ENCODE measurements around the gene ANXA2. TPM values are rescaled to one million over a fixed set of nuclear protein-coding genes. Genes with fewer than 3 reads are reported as not detected.

Gene ANXA2
- polyA plus RNA-seq, 1 donor (not counting 4 experiments of a cell fraction or from before 2014, with no cell fraction given) = 11,017 TPM

DNA sequence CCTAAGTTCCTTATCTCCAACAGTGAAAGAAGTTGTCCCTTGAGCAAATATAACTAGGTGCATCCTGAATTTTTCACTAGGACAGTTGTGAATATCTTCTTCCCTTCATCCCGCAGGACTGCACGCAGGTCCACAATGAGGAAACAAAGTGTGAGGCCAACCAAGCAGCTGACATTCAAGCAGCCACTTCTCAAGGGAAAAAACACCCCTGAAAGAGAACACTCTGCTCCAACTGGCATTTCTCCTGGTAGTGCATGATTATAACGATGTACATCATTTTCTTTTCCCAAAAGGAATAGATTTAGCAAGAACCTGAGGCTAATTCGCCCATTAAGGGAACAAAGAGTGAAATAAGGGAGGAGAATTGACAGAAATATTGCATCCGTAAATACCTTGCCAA lies 74.5 kb downstream of the ANXA2 start:
- Histone ChIP-seq H3K4me3 (ENCODE audit: control insufficient read depth in 2 of 3, extremely low read depth in 1 of 3, insufficient read depth in 2 of 3, low read depth in 1 of 3, low read length in 3 of 3) (no peak overlapping the region), H2AFZ (ENCODE audit: control insufficient read depth, low read length) (no peak overlapping the region), H3K27me3 (ENCODE audit: control insufficient read depth, extremely low read depth, insufficient read depth, low read length) (peaks cover 10% of the 10 kb centered on the region), H3K9me1 (ENCODE audit: control insufficient read depth, extremely low read depth, insufficient read depth, low read length) (no peaks in the 10 kb centered on the region), H3K27ac (ENCODE audit: control insufficient read depth, insufficient read depth, low read length) (no peak overlapping the region), H3K36me3 (ENCODE audit: control insufficient read depth in 2 of 2, extremely low read depth in 1 of 2, insufficient read depth in 2 of 2, low read length in 2 of 2) (no peaks in the 10 kb centered on the region), H3K9ac (ENCODE audit: control insufficient read depth, extremely low read depth, insufficient read depth, low read length) (no peak overlapping the region), H4K20me1 (ENCODE audit: control insufficient read depth, extremely low read depth, insufficient read depth, low read length) (no peaks in the 10 kb centered on the region), H3K9me3 (ENCODE audit: control insufficient read depth, low read depth, low read length) (no peaks in the 10 kb centered on the region), H3K79me2 (ENCODE audit: control insufficient read depth, insufficient read depth, low read length) (no peaks in the 10 kb centered on the region), H3K4me1 (ENCODE audit: control insufficient read depth, extremely low read depth, insufficient read depth, low read length) (no peaks in the 10 kb centered on the region), H3K4me2 (ENCODE audit: control insufficient read depth, extremely low read depth, insufficient read depth, low read depth, low read length) (no peak overlapping the region)
- TF ChIP-seq, protein P1, sequence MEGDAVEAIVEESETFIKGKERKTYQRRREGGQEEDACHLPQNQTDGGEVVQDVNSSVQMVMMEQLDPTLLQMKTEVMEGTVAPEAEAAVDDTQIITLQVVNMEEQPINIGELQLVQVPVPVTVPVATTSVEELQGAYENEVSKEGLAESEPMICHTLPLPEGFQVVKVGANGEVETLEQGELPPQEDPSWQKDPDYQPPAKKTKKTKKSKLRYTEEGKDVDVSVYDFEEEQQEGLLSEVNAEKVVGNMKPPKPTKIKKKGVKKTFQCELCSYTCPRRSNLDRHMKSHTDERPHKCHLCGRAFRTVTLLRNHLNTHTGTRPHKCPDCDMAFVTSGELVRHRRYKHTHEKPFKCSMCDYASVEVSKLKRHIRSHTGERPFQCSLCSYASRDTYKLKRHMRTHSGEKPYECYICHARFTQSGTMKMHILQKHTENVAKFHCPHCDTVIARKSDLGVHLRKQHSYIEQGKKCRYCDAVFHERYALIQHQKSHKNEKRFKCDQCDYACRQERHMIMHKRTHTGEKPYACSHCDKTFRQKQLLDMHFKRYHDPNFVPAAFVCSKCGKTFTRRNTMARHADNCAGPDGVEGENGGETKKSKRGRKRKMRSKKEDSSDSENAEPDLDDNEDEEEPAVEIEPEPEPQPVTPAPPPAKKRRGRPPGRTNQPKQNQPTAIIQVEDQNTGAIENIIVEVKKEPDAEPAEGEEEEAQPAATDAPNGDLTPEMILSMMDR (optimal IDR thresholded peaks at IDR 0.05 in 1 of 3, IDR thresholded peaks at IDR 0.05 in 1 of 3, conservative IDR thresholded peaks at IDR 0.05 in 1 of 3; ENCODE audit: extremely low read depth in 1 of 3, insufficient read depth in 2 of 3, low read length in 3 of 3) = no peak
- no peak for TF ChIP-seq EZH2 (IDR thresholded peaks at IDR 0.05; ENCODE audit: low read length)
- no peak for DNase-seq (ENCODE audit: low read depth, low spot score)
- dilution Hi-C loops (cut with MboI; ENCODE audit: extremely low pct_ligation_motif_present, low sequenced_read_pairs) = no loop called here
- no peak for FAIRE-seq

GRCh38 chr15:60320365-60320764 lies 77.4 kb downstream of the ANXA2 start:
- dilution Hi-C loops (cut with MboI; ENCODE audit: extremely low pct_ligation_motif_present, low sequenced_read_pairs) = no loop called here
- DNase-seq (ENCODE audit: low read depth, low spot score) = no peak
- H3K4me2 ChIP-seq (ENCODE audit: control insufficient read depth, extremely low read depth, insufficient read depth, low read depth, low read length) = no peak overlapping the region
- H3K27me3 ChIP-seq (ENCODE audit: control insufficient read depth, extremely low read depth, insufficient read depth, low read length) = peaks cover 10% of the 10 kb centered on the region
- H3K79me2 ChIP-seq (ENCODE audit: control insufficient read depth, insufficient read depth, low read length) = no peaks in the 10 kb centered on the region
- no peak overlapping the region for H3K9ac ChIP-seq (ENCODE audit: control insufficient read depth, extremely low read depth, insufficient read depth, low read length)
- no peaks in the 10 kb centered on the region for H3K9me3 ChIP-seq (ENCODE audit: control insufficient read depth, low read depth, low read length)
- H2AFZ ChIP-seq (ENCODE audit: control insufficient read depth, low read length) = no peak overlapping the region
- TF ChIP-seq EZH2 (IDR thresholded peaks at IDR 0.05; ENCODE audit: low read length) = no peak
- TF ChIP-seq, protein P1 (optimal IDR thresholded peaks at IDR 0.05 in 1 of 3, IDR thresholded peaks at IDR 0.05 in 1 of 3, conservative IDR thresholded peaks at IDR 0.05 in 1 of 3; ENCODE audit: extremely low read depth in 1 of 3, insufficient read depth in 2 of 3, low read length in 3 of 3) = no peak
- H3K9me1 ChIP-seq (ENCODE audit: control insufficient read depth, extremely low read depth, insufficient read depth, low read length) = no peaks in the 10 kb centered on the region
- no peaks in the 10 kb centered on the region for H3K36me3 ChIP-seq (ENCODE audit: control insufficient read depth in 2 of 2, extremely low read depth in 1 of 2, insufficient read depth in 2 of 2, low read length in 2 of 2)
- peaks cover 14% of the 10 kb centered on the region for H3K4me1 ChIP-seq (ENCODE audit: control insufficient read depth, extremely low read depth, insufficient read depth, low read length)
- no peak for FAIRE-seq
- no peaks in the 10 kb centered on the region for H4K20me1 ChIP-seq (ENCODE audit: control insufficient read depth, extremely low read depth, insufficient read depth, low read length)
- H3K4me3 ChIP-seq (ENCODE audit: control insufficient read depth in 2 of 3, extremely low read depth in 1 of 3, insufficient read depth in 2 of 3, low read depth in 1 of 3, low read length in 3 of 3) = no peak overlapping the region
- H3K27ac ChIP-seq (ENCODE audit: control insufficient read depth, insufficient read depth, low read length) = no peak overlapping the region
